OCI-LY7 (cell line): Measurements from ENCODE around the gene CSRNP3. TPM values are rescaled to one million over a fixed set of nuclear protein-coding genes. Genes with fewer than 3 reads are reported as not detected.

ENCODE experiments used
- BruUV-seq: library from RNA; stranded (reverse); fragments of 400-500 nt; replicated peaks from 2 replicates; lab custom pipeline; 2021; lab: Mats Ljungman, UMichigan
- CTCF ChIA-PET: fragments of 300-600 bp; sonication (Branson Sonifier 250); formaldehyde crosslinking; loops from one replicate; lab custom pipeline; 2022; ENCODE audit warnings: antibody characterized with exemption; ENCODE audit not compliant: unreplicated experiment; lab: Charles Lee
- POLR2A ChIA-PET: fragments of 300-600 bp; sonication (Branson Sonifier 250); formaldehyde crosslinking; loops from one replicate; lab custom pipeline; 2022; ENCODE audit warnings: antibody characterized with exemption; lab: Charles Lee
- DNase-seq: peaks from one replicate; pipeline ENCODE4 v3.0.0-alpha.2; 2015; ENCODE audit warnings: low spot score
- H2AFZ ChIP-seq: fragments of 200-600 bp; sonication (generic), shearing (Covaris generic); 2 replicates; pipeline ENCODE4 v1.6.1; 2014; ENCODE audit warnings: mild to moderate bottlenecking, antibody characterized with exemption, low read length, moderate library complexity
- H3K27ac ChIP-seq: fragments of 200-600 bp; sonication (generic); 2 replicates; pipeline ENCODE4 v1.5.1; 2014; ENCODE audit warnings: mixed run types, low read depth, mild to moderate bottlenecking, moderate library complexity, low read length, inconsistent platforms; ENCODE audit not compliant: poor library complexity, severe bottlenecking
- H3K36me3 ChIP-seq: fragments of 200-600 bp; sonication (generic); 2 replicates; pipeline ENCODE4 v1.6.1; 2014; ENCODE audit warnings: mild to moderate bottlenecking, antibody characterized with exemption, low read length, moderate library complexity, mixed read lengths; ENCODE audit not compliant: insufficient read depth
- H3K4me1 ChIP-seq: fragments of 200-600 bp; sonication (generic); 2 replicates; pipeline ENCODE4 v1.5.1; 2014; ENCODE audit warnings: mild to moderate bottlenecking, low read length; ENCODE audit not compliant: insufficient read depth, poor library complexity, severe bottlenecking
- H3K4me2 ChIP-seq: fragments of 200-600 bp; sonication (generic); 2 replicates; pipeline ENCODE4 v1.6.1; 2014; ENCODE audit warnings: mild to moderate bottlenecking, low read length
- H3K4me3 ChIP-seq: fragments of 200-600 bp; sonication (generic); 2 replicates; pipeline ENCODE4 v1.5.1; 2014; ENCODE audit warnings: mild to moderate bottlenecking, low read depth, low read length; ENCODE audit not compliant: poor library complexity, severe bottlenecking
- H3K79me2 ChIP-seq: fragments of 200-600 bp; sonication (generic); 2 replicates; pipeline ENCODE4 v1.6.1; 2016; ENCODE audit warnings: low read depth, mild to moderate bottlenecking, low read length, moderate library complexity, mixed read lengths; ENCODE audit not compliant: insufficient read depth
- H3K9me2 ChIP-seq: fragments of 200-600 bp; sonication (generic); 2 replicates; pipeline ENCODE4 v1.6.1; 2016; ENCODE audit warnings: mild to moderate bottlenecking, low read length, mixed read lengths; ENCODE audit not compliant: insufficient read depth
- H3K9me3 ChIP-seq: fragments of 200-600 bp; sonication (generic); 2 replicates; pipeline ENCODE4 v1.6.1; 2014; ENCODE audit warnings: mild to moderate bottlenecking, mixed run types, low read length, mixed read lengths
- H4K20me1 ChIP-seq: fragments of 200-600 bp; sonication (generic); 2 replicates; pipeline ENCODE4 v1.6.1; 2014; ENCODE audit warnings: mild to moderate bottlenecking, antibody characterized with exemption, low read length, moderate library complexity, mixed read lengths; ENCODE audit not compliant: insufficient read depth
- EZH2phosphoT487 ChIP-seq: fragments of 200-600 bp; sonication (generic); IDR thresholded peaks from 2 replicates; pipeline ENCODE4 v1.6.1; 2018; ENCODE audit warnings: low read depth, borderline replicate concordance, mild to moderate bottlenecking, mixed run types, antibody characterized with exemption, low read length, moderate library complexity, mixed read lengths
- intact Hi-C: fragments of 100-400 bp; cut with micrococcal nuclease; formaldehyde crosslinking; loops from one replicate; pipeline ENCODE4 v1.10.0; 2022; ENCODE audit not compliant: unreplicated experiment
- total RNA-seq, 2 experiments: library from RNA; depleted of rRNA in 1 of 2; stranded (reverse); fragments of >200 nt in 1 of 2; shearing (Covaris generic) in 1 of 2; gene quantifications; 2 replicates each; pipeline ENCODE4 v1.2.3, GENCODE V29; 2014 to 2022
- TF ChIP-seq, protein P1 (sequence below): fragments of 200-600 bp; sonication (generic); conservative IDR thresholded peaks from 2 replicates; pipeline ENCODE4 v1.5.1; 2014; ENCODE audit warnings: mild to moderate bottlenecking, antibody characterized with exemption, low read length, moderate library complexity, mixed read lengths

Gene CSRNP3
- total RNA-seq, 2 experiments from 2014 or later = 0.44 to 1.4 TPM

DNA sequence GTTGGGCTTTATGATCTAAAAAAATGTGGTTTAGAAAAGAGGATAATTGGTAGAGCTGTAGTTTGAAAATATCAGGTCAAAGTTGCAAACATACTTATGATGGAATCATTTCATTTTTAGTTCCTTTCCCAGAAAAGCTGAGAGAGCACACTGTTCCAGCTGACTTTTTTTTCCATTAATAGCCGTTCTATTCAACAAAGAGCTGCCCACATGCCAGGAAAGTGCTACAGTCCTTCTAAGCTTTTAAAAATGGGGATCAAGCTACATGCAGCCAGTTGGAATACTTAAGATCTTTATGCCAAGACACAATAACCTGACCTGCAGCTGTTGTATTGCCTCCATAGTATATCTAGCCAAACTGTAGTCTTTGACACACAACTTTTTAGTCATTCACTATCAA is 213.0 kb downstream of the CSRNP3 start:
- no peak for DNase-seq
- H2AFZ ChIP-seq = no peak overlapping the region
- no peak overlapping the region for H3K4me2 ChIP-seq
- TF ChIP-seq EZH2phosphoT487 = no peak
- TF ChIP-seq, protein P1, sequence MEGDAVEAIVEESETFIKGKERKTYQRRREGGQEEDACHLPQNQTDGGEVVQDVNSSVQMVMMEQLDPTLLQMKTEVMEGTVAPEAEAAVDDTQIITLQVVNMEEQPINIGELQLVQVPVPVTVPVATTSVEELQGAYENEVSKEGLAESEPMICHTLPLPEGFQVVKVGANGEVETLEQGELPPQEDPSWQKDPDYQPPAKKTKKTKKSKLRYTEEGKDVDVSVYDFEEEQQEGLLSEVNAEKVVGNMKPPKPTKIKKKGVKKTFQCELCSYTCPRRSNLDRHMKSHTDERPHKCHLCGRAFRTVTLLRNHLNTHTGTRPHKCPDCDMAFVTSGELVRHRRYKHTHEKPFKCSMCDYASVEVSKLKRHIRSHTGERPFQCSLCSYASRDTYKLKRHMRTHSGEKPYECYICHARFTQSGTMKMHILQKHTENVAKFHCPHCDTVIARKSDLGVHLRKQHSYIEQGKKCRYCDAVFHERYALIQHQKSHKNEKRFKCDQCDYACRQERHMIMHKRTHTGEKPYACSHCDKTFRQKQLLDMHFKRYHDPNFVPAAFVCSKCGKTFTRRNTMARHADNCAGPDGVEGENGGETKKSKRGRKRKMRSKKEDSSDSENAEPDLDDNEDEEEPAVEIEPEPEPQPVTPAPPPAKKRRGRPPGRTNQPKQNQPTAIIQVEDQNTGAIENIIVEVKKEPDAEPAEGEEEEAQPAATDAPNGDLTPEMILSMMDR = no peak
- intact Hi-C loops = no loop called here
- no peaks in the 10 kb centered on the region for H3K79me2 ChIP-seq
- ChIA-PET POLR2A (interaction anchor here (0.6 to 1.5 kb wide), 4 partner anchors 8 to 241 kb away, joined by 3 to 5 read pairs (median 4); no protein-coding TSS in a partner anchor), CTCF (no interaction called here)
- H4K20me1 ChIP-seq = no peaks in the 10 kb centered on the region
- H3K27ac ChIP-seq = no peak overlapping the region
- H3K9me2 ChIP-seq = no peaks in the 10 kb centered on the region
- no TSS peak for BruUV-seq
- no peaks in the 10 kb centered on the region for H3K36me3 ChIP-seq
- H3K4me1 ChIP-seq = no peaks in the 10 kb centered on the region
- no peaks in the 10 kb centered on the region for H3K9me3 ChIP-seq
- H3K4me3 ChIP-seq = no peak overlapping the region

DNA sequence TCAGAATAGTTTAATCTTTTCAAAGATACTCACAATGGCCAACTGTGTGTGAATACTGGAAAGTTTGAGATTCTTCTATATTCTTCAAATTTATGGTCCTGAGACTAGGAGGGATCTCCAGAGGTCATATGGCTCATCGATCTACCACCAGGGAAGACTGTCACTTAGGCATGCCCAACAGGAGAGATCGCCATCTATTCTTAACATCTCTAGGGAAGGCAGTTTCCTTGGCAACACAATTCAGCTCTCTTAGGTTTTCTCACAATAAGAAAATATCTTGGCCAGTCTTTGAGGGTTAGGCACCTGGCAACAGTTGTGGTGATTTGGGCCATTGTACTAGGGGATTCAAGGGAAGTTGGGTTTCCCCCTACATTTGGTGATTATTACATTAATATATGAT is 217.3 kb downstream of the CSRNP3 start:
- ChIA-PET POLR2A (interaction anchor here (0.6 kb wide), 1 partner anchor 875 kb away, joined by 3 read pairs; no protein-coding TSS in a partner anchor), CTCF (no interaction called here)
- Histone ChIP-seq H4K20me1 (no peaks in the 10 kb centered on the region), H3K4me1 (no peaks in the 10 kb centered on the region), H3K4me2 (no peak overlapping the region), H3K36me3 (no peaks in the 10 kb centered on the region), H3K9me2 (no peaks in the 10 kb centered on the region), H3K4me3 (no peak overlapping the region), H2AFZ (no peak overlapping the region), H3K79me2 (no peaks in the 10 kb centered on the region), H3K9me3 (no peaks in the 10 kb centered on the region), H3K27ac (no peak overlapping the region)
- intact Hi-C loops = no loop called here
- no TSS peak for BruUV-seq
- TF ChIP-seq, protein P1 = no peak
- no peak for TF ChIP-seq EZH2phosphoT487
- DNase-seq = no peak

DNA sequence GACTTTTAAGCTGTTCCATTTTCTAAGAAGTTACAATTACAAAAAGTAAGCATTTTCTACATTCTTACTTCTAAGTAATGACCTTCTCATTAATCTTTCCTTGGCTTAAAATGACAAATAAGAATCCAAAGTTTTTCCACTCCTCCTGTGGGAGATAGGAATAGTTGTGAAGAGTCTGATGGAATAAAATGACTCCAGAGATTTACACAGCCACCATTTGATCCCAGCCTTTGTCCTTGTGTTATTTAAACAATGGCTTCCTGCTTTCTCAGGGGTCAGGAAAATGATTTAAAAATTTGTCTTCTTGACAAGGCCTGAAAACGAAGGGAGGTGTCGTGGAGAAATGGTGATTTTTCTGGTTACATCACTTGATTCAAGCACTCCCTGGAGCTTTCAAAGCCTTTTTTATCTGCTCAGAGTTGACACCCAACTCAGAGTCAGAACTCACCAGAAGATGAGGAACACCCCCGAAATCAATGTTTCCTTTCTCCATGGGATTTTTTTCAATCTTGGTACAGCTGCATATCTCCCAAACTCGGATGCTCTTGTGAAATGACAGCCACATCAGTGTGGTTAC is 218.0 kb downstream of the CSRNP3 start:
- Histone ChIP-seq H3K27ac (no peak overlapping the region), H3K9me3 (no peaks in the 10 kb centered on the region), H4K20me1 (no peaks in the 10 kb centered on the region), H3K79me2 (no peaks in the 10 kb centered on the region), H2AFZ (no peak overlapping the region), H3K36me3 (no peaks in the 10 kb centered on the region), H3K4me2 (no peak overlapping the region), H3K4me3 (no peak overlapping the region), H3K9me2 (no peaks in the 10 kb centered on the region), H3K4me1 (no peaks in the 10 kb centered on the region)
- no TSS peak for BruUV-seq
- TF ChIP-seq EZH2phosphoT487 = no peak
- TF ChIP-seq, protein P1 = no peak
- no peak for DNase-seq
- CTCF ChIA-PET = no interaction called here
- POLR2A ChIA-PET = no interaction called here
- intact Hi-C loops = no loop called here
